Measurements from ENCODE around the gene CEP44.

The CEP44 gene

DNA sequence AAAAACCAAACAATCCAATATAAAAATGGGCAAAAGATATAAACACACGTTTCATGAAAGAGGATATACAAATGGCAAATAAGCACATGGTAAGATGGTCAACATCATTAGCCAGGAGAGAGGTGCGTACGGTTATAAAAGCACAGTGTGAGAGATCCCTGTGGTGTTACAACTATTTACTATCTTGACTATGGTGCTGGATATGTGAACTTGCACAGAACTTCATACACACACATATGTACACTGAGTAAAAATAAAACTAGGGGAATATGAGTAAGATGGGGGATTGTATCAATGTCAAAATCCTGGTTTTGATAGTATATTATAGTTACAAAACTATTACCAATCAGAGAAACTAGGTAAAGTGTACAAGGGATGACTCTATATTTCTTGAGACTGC lies 8.6 kb upstream of the CEP44 start:
- Histone ChIP-seq H3K4me3 (ENCODE audit: low read length in 2 of 2) (no peak overlapping the region), H3K27me3 (ENCODE audit: control insufficient read depth in 2 of 2, insufficient read depth in 2 of 2, low read length in 2 of 2) (no peaks in the 10 kb centered on the region), H3K36me3 (ENCODE audit: control insufficient read depth in 2 of 2, insufficient read depth in 2 of 2, low read length in 2 of 2) (peaks cover 0 to 4% of the 10 kb centered on the region in 2 donors), H3K27ac (ENCODE audit: low read depth in 2 of 2, low read length in 2 of 2) (no peak overlapping the region), H3K9me3 (ENCODE audit: control insufficient read depth in 2 of 2, low read length in 2 of 2) (no peaks in the 10 kb centered on the region), H3K4me1 (ENCODE audit: control insufficient read depth in 2 of 2, insufficient read depth in 2 of 2, low read length in 2 of 2) (no peaks in the 10 kb centered on the region), H3K9ac (ENCODE audit: low read depth in 1 of 2, low read length in 2 of 2) (no peak overlapping the region)

DNA sequence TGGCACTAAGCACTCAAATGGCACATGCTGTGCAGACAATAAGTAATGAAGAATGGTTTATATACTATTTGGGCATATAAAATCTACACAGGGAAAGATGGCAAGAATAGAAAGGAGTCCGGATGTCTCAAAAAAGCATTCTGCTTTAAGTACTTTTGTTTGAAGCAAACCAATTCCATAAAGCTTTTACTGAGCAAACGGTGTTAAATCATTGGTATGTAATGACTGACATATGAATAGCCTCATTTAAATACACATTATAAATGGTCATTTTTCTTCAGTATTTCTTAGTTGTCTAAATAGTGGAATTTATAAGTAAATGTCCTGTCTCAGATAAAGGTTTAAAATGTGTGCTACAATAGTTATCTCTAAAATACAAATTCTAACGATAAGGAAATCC lies 6.3 kb upstream of the CEP44 start:
- Histone ChIP-seq H3K27me3 (ENCODE audit: control insufficient read depth in 2 of 2, insufficient read depth in 2 of 2, low read length in 2 of 2) (no peaks in the 10 kb centered on the region), H3K4me3 (ENCODE audit: low read length in 2 of 2) (no peak overlapping the region), H3K9me3 (ENCODE audit: control insufficient read depth in 2 of 2, low read length in 2 of 2) (no peaks in the 10 kb centered on the region), H3K36me3 (ENCODE audit: control insufficient read depth in 2 of 2, insufficient read depth in 2 of 2, low read length in 2 of 2) (peaks cover 0 to 4% of the 10 kb centered on the region in 2 donors), H3K9ac (ENCODE audit: low read depth in 1 of 2, low read length in 2 of 2) (no peak overlapping the region), H3K27ac (ENCODE audit: low read depth in 2 of 2, low read length in 2 of 2) (no peak overlapping the region), H3K4me1 (ENCODE audit: control insufficient read depth in 2 of 2, insufficient read depth in 2 of 2, low read length in 2 of 2) (peaks cover 4% of the 10 kb centered on the region in 2 donors)

DNA sequence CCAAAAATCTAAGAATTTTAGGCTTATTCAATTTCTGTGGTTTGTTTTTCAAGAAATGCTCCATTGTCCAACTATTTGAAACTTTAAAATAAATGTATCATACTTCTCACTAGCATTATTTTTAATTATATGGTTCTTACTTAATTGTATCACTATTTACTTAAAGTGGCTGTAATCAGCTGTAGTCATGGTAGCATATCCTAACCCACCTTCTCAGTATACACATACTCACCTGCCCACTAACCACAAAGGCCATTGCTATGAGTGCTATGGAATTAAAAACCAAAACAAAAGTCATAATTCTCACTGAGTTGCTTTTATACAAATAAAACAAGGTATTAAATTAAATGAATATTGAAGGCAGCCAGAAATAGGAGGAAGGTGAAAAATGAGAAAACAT lies 5.2 kb upstream of the CEP44 start:
- H3K4me1 ChIP-seq (ENCODE audit: control insufficient read depth in 2 of 2, insufficient read depth in 2 of 2, low read length in 2 of 2): peaks cover 4% of the 10 kb centered on the region in 2 donors
- no peaks in the 10 kb centered on the region for H3K27me3 ChIP-seq (ENCODE audit: control insufficient read depth in 2 of 2, insufficient read depth in 2 of 2, low read length in 2 of 2)
- no peak overlapping the region for H3K4me3 ChIP-seq (ENCODE audit: low read length in 2 of 2)
- H3K36me3 ChIP-seq (ENCODE audit: control insufficient read depth in 2 of 2, insufficient read depth in 2 of 2, low read length in 2 of 2): no peaks in the 10 kb centered on the region
- no peak overlapping the region for H3K9ac ChIP-seq (ENCODE audit: low read depth in 1 of 2, low read length in 2 of 2)
- H3K9me3 ChIP-seq (ENCODE audit: control insufficient read depth in 2 of 2, low read length in 2 of 2): no peaks in the 10 kb centered on the region
- no peak overlapping the region for H3K27ac ChIP-seq (ENCODE audit: low read depth in 2 of 2, low read length in 2 of 2)

DNA sequence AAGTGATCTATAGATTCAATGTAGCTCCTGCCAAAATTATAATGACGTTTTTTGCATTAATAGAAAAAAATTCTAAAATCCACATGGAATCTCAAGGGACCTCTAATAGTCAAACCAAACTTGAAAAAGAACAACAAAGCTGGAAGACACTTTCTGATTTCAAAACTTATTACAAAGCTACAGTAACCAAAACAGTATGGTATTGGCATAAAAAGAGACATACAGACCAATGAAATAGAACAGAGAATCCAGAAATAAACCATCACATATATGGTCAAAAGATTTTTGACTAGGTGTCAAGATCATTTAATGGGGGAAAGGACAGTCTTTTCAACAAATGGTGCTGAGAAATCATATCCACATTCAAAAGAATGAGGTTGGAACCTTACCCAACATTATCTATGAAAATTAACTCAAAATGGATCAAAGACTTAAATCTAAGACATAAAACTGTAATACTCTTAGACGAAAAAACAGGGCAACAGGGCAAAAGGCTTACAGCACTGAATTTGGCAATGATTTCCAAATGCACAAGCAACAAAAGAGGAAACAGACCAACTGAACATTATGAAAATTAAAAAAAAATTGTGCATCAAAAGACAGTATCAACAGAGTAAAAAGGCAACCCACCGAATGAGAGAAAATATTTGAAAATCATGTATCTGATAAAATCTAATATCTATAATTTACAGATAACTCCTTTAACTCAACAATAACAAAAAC lies 4.1 kb upstream of the CEP44 start:
- no peak overlapping the region for H3K27ac ChIP-seq (ENCODE audit: low read depth in 2 of 2, low read length in 2 of 2)
- no peak overlapping the region for H3K9ac ChIP-seq (ENCODE audit: low read depth in 1 of 2, low read length in 2 of 2)
- no peak overlapping the region for H3K4me3 ChIP-seq (ENCODE audit: low read length in 2 of 2)
- peaks cover 8 to 10% of the 10 kb centered on the region in 2 donors for H3K4me1 ChIP-seq (ENCODE audit: control insufficient read depth in 2 of 2, insufficient read depth in 2 of 2, low read length in 2 of 2)
- no peaks in the 10 kb centered on the region for H3K36me3 ChIP-seq (ENCODE audit: control insufficient read depth in 2 of 2, insufficient read depth in 2 of 2, low read length in 2 of 2)
- H3K27me3 ChIP-seq (ENCODE audit: control insufficient read depth in 2 of 2, insufficient read depth in 2 of 2, low read length in 2 of 2): no peaks in the 10 kb centered on the region
- H3K9me3 ChIP-seq (ENCODE audit: control insufficient read depth in 2 of 2, low read length in 2 of 2): no peaks in the 10 kb centered on the region

DNA sequence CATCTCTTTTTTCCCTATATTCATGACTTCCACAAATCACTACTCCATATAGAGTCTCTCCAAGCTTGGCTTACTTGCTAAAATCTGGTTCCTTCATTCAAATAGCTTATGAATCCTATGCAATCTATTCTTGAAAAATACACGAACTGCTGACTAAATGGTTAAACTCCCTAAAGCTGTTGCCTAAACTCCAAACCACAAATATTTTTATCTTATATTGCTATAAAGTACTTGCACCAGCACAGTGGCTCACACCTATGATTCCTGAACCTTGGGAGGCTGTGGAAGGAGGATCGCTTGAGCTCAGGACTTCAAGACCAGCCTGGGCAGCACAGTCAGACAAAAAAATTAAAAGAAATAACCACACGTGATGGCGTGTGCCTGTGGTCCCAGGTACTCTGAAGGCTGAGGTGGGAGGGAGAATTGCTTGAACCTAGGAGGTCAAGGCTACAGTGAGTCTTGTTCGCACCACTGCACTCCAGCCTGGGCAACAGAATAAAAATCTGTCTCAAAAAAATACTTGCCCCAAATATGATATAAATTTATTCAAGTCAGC lies 2.5 kb upstream of the CEP44 start:
- H3K9me3 ChIP-seq (ENCODE audit: control insufficient read depth in 2 of 2, low read length in 2 of 2): no peaks in the 10 kb centered on the region
- H3K36me3 ChIP-seq (ENCODE audit: control insufficient read depth in 2 of 2, insufficient read depth in 2 of 2, low read length in 2 of 2): no peaks in the 10 kb centered on the region
- peaks cover 9 to 17% of the 10 kb centered on the region in 2 donors for H3K4me1 ChIP-seq (ENCODE audit: control insufficient read depth in 2 of 2, insufficient read depth in 2 of 2, low read length in 2 of 2)
- no peak overlapping the region for H3K27ac ChIP-seq (ENCODE audit: low read depth in 2 of 2, low read length in 2 of 2)
- H3K4me3 ChIP-seq (ENCODE audit: low read length in 2 of 2): no peak overlapping the region
- H3K9ac ChIP-seq (ENCODE audit: low read depth in 1 of 2, low read length in 2 of 2): no peak overlapping the region
- no peaks in the 10 kb centered on the region for H3K27me3 ChIP-seq (ENCODE audit: control insufficient read depth in 2 of 2, insufficient read depth in 2 of 2, low read length in 2 of 2)

DNA sequence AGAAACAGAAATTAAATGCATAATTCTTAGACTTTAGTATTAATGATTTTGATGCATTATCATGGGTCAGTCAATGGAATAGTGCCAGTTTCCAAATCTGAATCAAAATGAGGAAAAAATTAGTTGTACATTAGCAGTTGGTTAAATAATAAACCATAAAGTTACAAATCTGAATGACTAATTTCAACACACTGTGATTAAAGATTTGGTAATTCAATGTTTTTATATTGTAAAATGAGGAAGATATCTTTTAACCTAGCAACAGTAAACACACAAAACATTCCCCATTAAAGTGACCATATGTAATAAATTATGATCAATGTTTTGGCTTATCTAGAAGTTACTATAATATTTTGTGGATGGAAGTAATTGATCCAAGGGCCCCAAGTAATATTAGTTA lies 1.8 kb upstream of the CEP44 start:
- no peaks in the 10 kb centered on the region for H3K36me3 ChIP-seq (ENCODE audit: control insufficient read depth in 2 of 2, insufficient read depth in 2 of 2, low read length in 2 of 2)
- no peaks in the 10 kb centered on the region for H3K9me3 ChIP-seq (ENCODE audit: control insufficient read depth in 2 of 2, low read length in 2 of 2)
- H3K27me3 ChIP-seq (ENCODE audit: control insufficient read depth in 2 of 2, insufficient read depth in 2 of 2, low read length in 2 of 2): no peaks in the 10 kb centered on the region
- H3K9ac ChIP-seq (ENCODE audit: low read depth in 1 of 2, low read length in 2 of 2): no peak overlapping the region
- peaks cover 9 to 17% of the 10 kb centered on the region in 2 donors for H3K4me1 ChIP-seq (ENCODE audit: control insufficient read depth in 2 of 2, insufficient read depth in 2 of 2, low read length in 2 of 2)
- H3K27ac ChIP-seq (ENCODE audit: low read depth in 2 of 2, low read length in 2 of 2): no peak overlapping the region
- H3K4me3 ChIP-seq (ENCODE audit: low read length in 2 of 2): no peak overlapping the region

DNA sequence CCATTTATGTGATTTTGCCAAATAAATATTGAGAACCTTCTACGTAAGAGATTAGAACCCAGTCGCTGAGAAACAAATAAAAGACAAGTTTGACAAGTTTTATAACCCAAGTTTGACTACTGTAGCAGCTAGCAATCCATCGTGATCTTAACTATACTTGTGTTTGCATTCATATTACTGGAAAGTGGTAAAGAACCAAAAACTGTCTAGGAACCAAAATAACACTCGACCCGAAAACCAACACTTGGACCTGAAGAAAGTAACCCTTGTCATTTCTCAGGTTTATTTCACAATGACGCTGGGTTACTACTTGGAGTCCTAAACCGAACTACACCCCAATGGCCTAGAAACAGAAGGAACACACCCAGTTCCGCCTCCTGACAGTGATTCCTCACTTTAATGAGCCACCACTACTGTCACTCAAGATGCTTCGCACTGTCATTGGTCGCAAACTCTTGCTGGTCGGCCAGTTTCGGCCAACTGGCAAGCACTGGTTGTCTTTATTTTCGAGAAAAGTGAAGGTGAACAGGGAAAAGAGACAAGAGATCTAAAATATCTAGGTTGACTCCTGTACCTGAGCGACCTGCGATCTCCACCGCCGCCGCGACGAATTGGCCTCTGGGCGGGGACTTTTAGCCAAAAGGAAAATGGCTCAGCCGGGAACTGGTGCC lies 740 bp upstream of the CEP44 start:
- H3K36me3 ChIP-seq (ENCODE audit: control insufficient read depth in 2 of 2, insufficient read depth in 2 of 2, low read length in 2 of 2): no peaks in the 10 kb centered on the region
- H3K9ac ChIP-seq (ENCODE audit: low read depth in 1 of 2, low read length in 2 of 2): peak overlapping the region; percentile 92 to 97
- H3K4me3 ChIP-seq (ENCODE audit: low read length in 2 of 2): peak overlapping the region; percentile 98 to 99
- no peaks in the 10 kb centered on the region for H3K9me3 ChIP-seq (ENCODE audit: control insufficient read depth in 2 of 2, low read length in 2 of 2)
- H3K4me1 ChIP-seq (ENCODE audit: control insufficient read depth in 2 of 2, insufficient read depth in 2 of 2, low read length in 2 of 2): peaks cover 9 to 17% of the 10 kb centered on the region in 2 donors
- H3K27ac ChIP-seq (ENCODE audit: low read depth in 2 of 2, low read length in 2 of 2): peak overlapping the region; percentile 93 to 98
- no peaks in the 10 kb centered on the region for H3K27me3 ChIP-seq (ENCODE audit: control insufficient read depth in 2 of 2, insufficient read depth in 2 of 2, low read length in 2 of 2)

DNA sequence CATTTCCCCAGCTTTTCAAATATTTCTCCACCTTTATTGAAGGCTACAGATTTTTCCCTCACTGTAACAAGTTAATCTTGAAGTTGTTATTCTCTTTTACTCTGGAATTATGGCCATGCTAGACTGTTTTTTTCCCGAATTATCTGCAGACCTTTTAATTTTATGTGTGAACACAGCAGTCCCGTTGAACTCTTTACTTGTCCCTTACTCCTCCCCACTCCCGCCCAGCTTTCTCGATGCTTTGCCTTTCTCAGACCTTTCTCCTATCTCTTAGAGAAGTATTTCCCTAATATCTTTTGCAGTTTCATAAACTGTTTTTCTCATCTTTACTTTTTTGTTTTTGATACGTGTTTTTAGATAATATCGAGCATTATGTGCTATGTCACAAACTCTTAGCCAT lies 776 bp downstream of the CEP44 start:
- Histone ChIP-seq H3K27ac (ENCODE audit: low read depth in 2 of 2, low read length in 2 of 2) (peak overlapping the region; percentile 93 to 98), H3K27me3 (ENCODE audit: control insufficient read depth in 2 of 2, insufficient read depth in 2 of 2, low read length in 2 of 2) (no peaks in the 10 kb centered on the region), H3K9me3 (ENCODE audit: control insufficient read depth in 2 of 2, low read length in 2 of 2) (no peaks in the 10 kb centered on the region), H3K4me1 (ENCODE audit: control insufficient read depth in 2 of 2, insufficient read depth in 2 of 2, low read length in 2 of 2) (peaks cover 9 to 17% of the 10 kb centered on the region in 2 donors), H3K9ac (ENCODE audit: low read depth in 1 of 2, low read length in 2 of 2) (peak overlapping the region; percentile 92 to 97), H3K4me3 (ENCODE audit: low read length in 2 of 2) (peak overlapping the region; percentile 98 to 99), H3K36me3 (ENCODE audit: control insufficient read depth in 2 of 2, insufficient read depth in 2 of 2, low read length in 2 of 2) (no peaks in the 10 kb centered on the region)

DNA sequence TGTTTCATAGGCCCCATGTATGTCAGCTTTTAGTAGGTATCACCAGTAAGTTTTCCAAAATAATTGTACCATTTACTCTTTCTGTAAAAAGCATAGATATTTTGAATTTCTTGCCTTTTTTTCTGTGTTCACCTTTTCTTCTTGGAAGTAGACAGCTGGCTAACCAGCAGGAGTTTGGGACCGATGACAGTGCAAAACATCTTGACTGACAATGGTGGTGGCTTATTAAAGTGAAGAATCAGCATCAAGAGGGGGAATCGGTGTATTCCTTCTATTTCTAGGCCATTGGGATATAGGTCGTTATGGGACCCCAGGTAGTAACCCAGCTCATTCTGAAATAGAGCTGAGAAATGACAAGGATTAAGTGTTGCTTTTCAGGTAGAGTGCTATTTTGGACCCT lies 3.2 kb downstream of the CEP44 start:
- Histone ChIP-seq H3K27me3 (ENCODE audit: control insufficient read depth in 2 of 2, insufficient read depth in 2 of 2, low read length in 2 of 2) (no peaks in the 10 kb centered on the region), H3K4me1 (ENCODE audit: control insufficient read depth in 2 of 2, insufficient read depth in 2 of 2, low read length in 2 of 2) (peaks cover 9 to 17% of the 10 kb centered on the region in 2 donors), H3K4me3 (ENCODE audit: low read length in 2 of 2) (no peak overlapping the region), H3K9me3 (ENCODE audit: control insufficient read depth in 2 of 2, low read length in 2 of 2) (no peaks in the 10 kb centered on the region), H3K9ac (ENCODE audit: low read depth in 1 of 2, low read length in 2 of 2) (no peak overlapping the region), H3K27ac (ENCODE audit: low read depth in 2 of 2, low read length in 2 of 2) (no peak overlapping the region), H3K36me3 (ENCODE audit: control insufficient read depth in 2 of 2, insufficient read depth in 2 of 2, low read length in 2 of 2) (peaks cover 0 to under 1% of the 10 kb centered on the region in 2 donors)

DNA sequence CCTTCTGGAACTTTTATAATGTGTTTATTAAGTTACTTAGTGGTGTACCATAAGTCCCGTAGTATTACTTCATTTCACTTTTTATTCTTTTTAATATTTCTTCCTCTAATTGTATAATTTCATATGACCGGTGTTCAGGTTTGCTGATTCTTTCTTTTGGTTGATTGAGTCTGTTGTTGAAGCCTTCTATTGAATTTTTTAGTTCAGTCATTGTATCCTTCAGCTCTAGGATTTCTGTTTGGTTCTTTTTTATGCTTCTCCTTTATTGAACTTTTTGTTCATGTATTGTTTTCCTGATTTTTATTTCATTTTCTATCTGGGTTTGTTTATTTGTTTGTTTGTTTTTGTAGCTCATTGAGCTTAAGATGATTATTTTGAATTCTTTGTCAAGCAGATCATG lies 8.8 kb downstream of the CEP44 start:
- Histone ChIP-seq H3K36me3 (ENCODE audit: control insufficient read depth in 2 of 2, insufficient read depth in 2 of 2, low read length in 2 of 2) (peaks cover 2 to 4% of the 10 kb centered on the region in 2 donors), H3K4me1 (ENCODE audit: control insufficient read depth in 2 of 2, insufficient read depth in 2 of 2, low read length in 2 of 2) (no peaks in the 10 kb centered on the region), H3K9ac (ENCODE audit: low read depth in 1 of 2, low read length in 2 of 2) (no peak overlapping the region)

More for the DNA sequence above, 8.8 kb downstream of the CEP44 start:
- H3K27ac ChIP-seq (ENCODE audit: low read depth in 2 of 2, low read length in 2 of 2): no peak overlapping the region
- no peak overlapping the region for H3K4me3 ChIP-seq (ENCODE audit: low read length in 2 of 2)
- H3K27me3 ChIP-seq (ENCODE audit: control insufficient read depth in 2 of 2, insufficient read depth in 2 of 2, low read length in 2 of 2): no peaks in the 10 kb centered on the region
- H3K9me3 ChIP-seq (ENCODE audit: control insufficient read depth in 2 of 2, low read length in 2 of 2): no peaks in the 10 kb centered on the region
